Activated CD8-positive, alpha-beta T cell treated with anti-CD3 and anti-CD28 coated beads for 36 hours (primary cell): ENCODE measurements around the gene NECAB2. TPM values are rescaled to one million over a fixed set of nuclear protein-coding genes. Genes with fewer than 3 reads are reported as not detected.

Experiments used
- ATAC-seq: fragments of 200-7000 bp; cut with Tn5 transposase; one replicate; pipeline ENCODE4 v1.10.0; 2021; ENCODE audit warnings: mild to moderate bottlenecking, moderate library complexity
- CTCF ChIA-PET: fragments of 350-600 bp; sonication (Branson Sonifier 250); formaldehyde crosslinking; loops from one replicate; lab custom pipeline; 2021; ENCODE audit warnings: antibody characterized with exemption; lab: Charles Lee
- POLR2A ChIA-PET: fragments of 350-600 bp; sonication (Branson Sonifier 250); formaldehyde crosslinking; loops from one replicate; lab custom pipeline; 2021; ENCODE audit warnings: antibody characterized with exemption; lab: Charles Lee
- DNase-seq: peaks from one replicate; pipeline ENCODE4 v3.0.0-alpha.2; 2020
- H3K27ac Mint-ChIP-seq: one replicate; pipeline ENCODE4 v1.8.0; 2021; ENCODE audit warnings: mild to moderate bottlenecking, mixed read lengths
- H3K27me3 Mint-ChIP-seq: one replicate; pipeline ENCODE4 v1.8.0; 2021; ENCODE audit warnings: mixed read lengths
- H3K36me3 Mint-ChIP-seq: one replicate; pipeline ENCODE4 v1.8.0; 2021; ENCODE audit warnings: low read depth, mixed read lengths
- H3K4me1 Mint-ChIP-seq: one replicate; pipeline ENCODE4 v1.8.0; 2021; ENCODE audit warnings: low read depth, mixed read lengths
- H3K4me3 Mint-ChIP-seq: one replicate; pipeline ENCODE4 v1.8.0; 2021; ENCODE audit warnings: mild to moderate bottlenecking, moderate library complexity, mixed read lengths
- H3K9me3 Mint-ChIP-seq: one replicate; pipeline ENCODE4 v1.8.0; 2021; ENCODE audit warnings: mixed read lengths
- intact Hi-C: fragments of 100-400 bp; cut with micrococcal nuclease; formaldehyde crosslinking; loops from one replicate; pipeline ENCODE4 v1.10.0; 2022
- total RNA-seq, 2 experiments: library from RNA; stranded (reverse); gene quantifications; one replicate each; pipeline ENCODE4 v1.2.3, GENCODE V29; 2021
- TF ChIP-seq, protein P1 (sequence below): fragments of 200-600 bp; IDR thresholded peaks from one replicate; pipeline ENCODE4 v1.8.0; 2022; ENCODE audit warnings: antibody characterized with exemption, mild to moderate bottlenecking

The NECAB2 gene
- total RNA-seq, 2 experiments from 2014 or later = not detected

DNA sequence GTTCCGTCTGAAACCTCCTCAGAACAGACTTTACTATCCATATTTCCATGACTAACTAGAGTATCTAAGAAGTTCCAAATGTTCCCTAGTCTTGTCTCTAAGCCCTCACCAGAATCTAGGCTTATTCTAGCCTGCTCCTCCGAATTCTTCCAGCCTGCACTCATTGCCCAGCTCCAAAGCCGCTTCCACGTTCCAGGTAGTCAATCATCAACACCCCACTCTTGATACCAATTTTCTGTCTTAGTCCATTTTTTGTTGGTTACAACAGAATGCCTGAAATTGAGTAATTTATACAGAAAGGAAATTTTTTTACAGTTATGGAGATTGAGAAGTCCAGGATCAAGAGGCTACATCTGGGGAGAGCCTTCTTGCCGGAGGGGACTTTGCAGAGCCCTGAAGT lies 53.4 kb downstream of the NECAB2 start:
- H3K36me3 Mint-ChIP-seq = no peaks in the 10 kb centered on the region
- H3K27ac Mint-ChIP-seq = no peak overlapping the region
- peaks cover 6% of the 10 kb centered on the region for H3K9me3 Mint-ChIP-seq
- peaks cover 9% of the 10 kb centered on the region for H3K27me3 Mint-ChIP-seq
- no peaks in the 10 kb centered on the region for H3K4me1 Mint-ChIP-seq
- TF ChIP-seq, protein P1, sequence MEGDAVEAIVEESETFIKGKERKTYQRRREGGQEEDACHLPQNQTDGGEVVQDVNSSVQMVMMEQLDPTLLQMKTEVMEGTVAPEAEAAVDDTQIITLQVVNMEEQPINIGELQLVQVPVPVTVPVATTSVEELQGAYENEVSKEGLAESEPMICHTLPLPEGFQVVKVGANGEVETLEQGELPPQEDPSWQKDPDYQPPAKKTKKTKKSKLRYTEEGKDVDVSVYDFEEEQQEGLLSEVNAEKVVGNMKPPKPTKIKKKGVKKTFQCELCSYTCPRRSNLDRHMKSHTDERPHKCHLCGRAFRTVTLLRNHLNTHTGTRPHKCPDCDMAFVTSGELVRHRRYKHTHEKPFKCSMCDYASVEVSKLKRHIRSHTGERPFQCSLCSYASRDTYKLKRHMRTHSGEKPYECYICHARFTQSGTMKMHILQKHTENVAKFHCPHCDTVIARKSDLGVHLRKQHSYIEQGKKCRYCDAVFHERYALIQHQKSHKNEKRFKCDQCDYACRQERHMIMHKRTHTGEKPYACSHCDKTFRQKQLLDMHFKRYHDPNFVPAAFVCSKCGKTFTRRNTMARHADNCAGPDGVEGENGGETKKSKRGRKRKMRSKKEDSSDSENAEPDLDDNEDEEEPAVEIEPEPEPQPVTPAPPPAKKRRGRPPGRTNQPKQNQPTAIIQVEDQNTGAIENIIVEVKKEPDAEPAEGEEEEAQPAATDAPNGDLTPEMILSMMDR = no peak
- no peak for DNase-seq
- ChIA-PET POLR2A (no interaction called here), CTCF (no interaction called here)
- intact Hi-C loops = no loop called here
- H3K4me3 Mint-ChIP-seq = no peak overlapping the region
- no peak for ATAC-seq

DNA sequence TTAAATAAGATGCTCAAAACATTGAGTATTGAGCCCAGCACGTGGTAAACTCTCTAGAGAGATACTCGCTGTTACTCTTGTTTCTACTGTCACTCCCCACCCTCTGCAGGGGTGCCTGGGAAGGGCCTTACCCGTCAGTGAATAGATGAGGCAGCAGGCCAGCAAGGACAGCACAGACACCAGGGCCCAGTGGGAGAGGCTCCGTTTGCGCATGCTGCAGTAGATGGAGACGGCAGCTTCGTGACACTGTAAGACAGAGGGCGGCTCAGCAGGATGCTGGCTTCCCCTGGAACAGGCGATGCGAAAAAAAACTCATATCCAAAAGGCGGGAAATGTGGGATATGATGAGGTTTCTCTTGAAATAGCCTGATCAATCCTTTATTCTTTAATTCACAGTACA lies 54.6 kb downstream of the NECAB2 start:
- no peak for ATAC-seq
- Mint-ChIP-seq H3K36me3 (no peaks in the 10 kb centered on the region), H3K4me1 (no peaks in the 10 kb centered on the region)

DNA sequence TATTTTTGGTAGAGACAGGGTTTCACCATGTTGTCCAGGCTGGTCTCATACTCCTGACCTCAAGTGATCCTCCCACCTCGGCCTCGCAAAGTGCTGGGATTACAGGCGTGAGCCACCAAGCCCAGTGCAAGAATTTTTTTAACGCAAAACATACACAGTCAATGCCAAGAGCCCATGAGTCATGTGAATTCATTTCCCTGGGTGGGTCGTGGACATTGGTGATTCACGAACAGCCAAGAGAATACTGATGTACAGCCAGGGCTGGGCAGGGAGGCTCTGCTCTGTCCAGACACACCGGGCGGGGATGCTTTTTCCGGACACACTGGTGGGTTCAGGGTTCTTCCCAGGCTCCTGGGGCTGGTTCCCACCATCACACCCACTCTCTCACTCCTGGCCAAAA lies 56.8 kb downstream of the NECAB2 start:
- peaks cover 9% of the 10 kb centered on the region for H3K4me1 Mint-ChIP-seq
- TF ChIP-seq, protein P1 = no peak
- no peak overlapping the region for H3K4me3 Mint-ChIP-seq
- H3K9me3 Mint-ChIP-seq = peaks cover 4% of the 10 kb centered on the region
- ChIA-PET CTCF (interaction anchor here (1.8 kb wide), 1 partner anchor 41 kb away, joined by 4 read pairs; no protein-coding TSS in a partner anchor), POLR2A (no interaction called here)
- no peak overlapping the region for H3K27ac Mint-ChIP-seq
- H3K36me3 Mint-ChIP-seq = no peaks in the 10 kb centered on the region
- no peak for ATAC-seq
- DNase-seq = no peak
- H3K27me3 Mint-ChIP-seq = peaks cover 17% of the 10 kb centered on the region
- intact Hi-C loops = no loop called here

More for the DNA sequence above, 54.6 kb downstream of the NECAB2 start:
- ChIA-PET POLR2A (no interaction called here), CTCF (no interaction called here)
- Mint-ChIP-seq H3K27ac (no peak overlapping the region), H3K9me3 (peaks cover 6% of the 10 kb centered on the region), H3K27me3 (peaks cover 16% of the 10 kb centered on the region), H3K4me3 (no peak overlapping the region)
- DNase-seq = no peak
- intact Hi-C loops = no loop called here
- TF ChIP-seq, protein P1 = no peak

DNA sequence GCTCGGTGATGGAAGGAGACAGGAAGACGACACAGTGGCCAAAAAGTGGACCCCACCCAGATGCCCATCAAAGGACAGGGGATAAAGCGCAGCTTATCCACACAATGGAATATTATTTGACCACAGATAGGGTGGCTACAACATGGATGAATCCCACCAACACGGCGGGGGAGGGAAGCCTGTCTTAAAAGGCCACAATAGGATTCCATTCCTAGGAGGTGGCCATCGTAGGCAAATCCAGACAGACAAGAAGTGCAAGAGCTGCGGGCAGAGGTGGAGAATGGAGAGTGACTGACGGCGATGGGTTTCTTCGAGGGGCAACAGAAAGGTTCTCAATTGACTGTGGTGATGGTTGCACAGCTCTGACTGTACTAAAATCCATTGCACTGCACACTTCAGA lies 58.6 kb downstream of the NECAB2 start:
- intact Hi-C loops = no loop called here
- DNase-seq = no peak
- TF ChIP-seq, protein P1 = no peak
- peaks cover under 1% of the 10 kb centered on the region for H3K9me3 Mint-ChIP-seq
- no peak for ATAC-seq
- peaks cover 25% of the 10 kb centered on the region for H3K27me3 Mint-ChIP-seq
- H3K4me1 Mint-ChIP-seq = peaks cover 15% of the 10 kb centered on the region
- ChIA-PET POLR2A (no interaction called here), CTCF (no interaction called here)
- H3K4me3 Mint-ChIP-seq = no peak overlapping the region
- H3K27ac Mint-ChIP-seq = no peak overlapping the region
- H3K36me3 Mint-ChIP-seq = no peaks in the 10 kb centered on the region

DNA sequence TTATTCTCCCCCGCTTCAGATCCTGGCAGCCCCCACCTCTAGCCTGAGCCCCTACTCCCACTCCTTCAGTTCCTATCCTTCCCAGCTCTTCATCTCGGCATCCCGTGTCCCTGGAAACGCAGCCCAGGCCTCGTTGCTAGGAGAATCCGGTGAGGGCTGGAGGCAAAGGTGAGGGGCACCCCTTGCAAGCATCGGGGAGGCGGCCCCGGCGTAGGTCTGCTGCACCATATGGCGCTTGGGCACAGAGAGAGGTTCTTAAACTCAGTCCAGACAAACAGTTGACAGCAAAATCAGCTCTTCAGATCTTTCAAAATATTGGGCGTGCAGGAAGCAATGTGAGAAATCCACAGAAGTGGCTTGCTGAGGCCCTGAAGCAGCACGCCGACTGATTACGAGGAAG lies 59.6 kb downstream of the NECAB2 start:
- no peaks in the 10 kb centered on the region for H3K9me3 Mint-ChIP-seq
- TF ChIP-seq, protein P1 = no peak
- ChIA-PET CTCF (no interaction called here), POLR2A (no interaction called here)
- H3K4me3 Mint-ChIP-seq = no peak overlapping the region
- ATAC-seq (no peak), DNase-seq (no peak)
- no peak overlapping the region for H3K27ac Mint-ChIP-seq
- intact Hi-C loops = no loop called here
- H3K27me3 Mint-ChIP-seq = peaks cover 24% of the 10 kb centered on the region
- H3K4me1 Mint-ChIP-seq = peaks cover 15% of the 10 kb centered on the region
- H3K36me3 Mint-ChIP-seq = no peaks in the 10 kb centered on the region
